Measurements from ENCODE around the gene AP2A2.

AP2A2 gene

GRCh38 chr11:908273-908672 is 17.4 kb upstream of the AP2A2 start:
- no peak overlapping the region for H3K4me3 ChIP-seq (replicated peaks; ENCODE audit: low read depth, low read length)
- no peak for TF ChIP-seq CTCF (IDR thresholded peaks at IDR 0.05; ENCODE audit: low read length, missing control alignments)
- DNase-seq (ENCODE audit: low read depth): no peak

- no peak for DNase-seq (ENCODE audit: low read depth)
- H3K4me3 ChIP-seq (replicated peaks; ENCODE audit: low read depth, low read length): no peak overlapping the region
- TF ChIP-seq CTCF (IDR thresholded peaks at IDR 0.05; ENCODE audit: low read length, missing control alignments): no peak
Observed at GRCh38 chr11:909406-909805, 16.3 kb upstream of the AP2A2 start.

- no peak for DNase-seq (ENCODE audit: low read depth)
- TF ChIP-seq CTCF (IDR thresholded peaks at IDR 0.05; ENCODE audit: low read length, missing control alignments): no peak
- peak overlapping the region; percentile 76 for H3K4me3 ChIP-seq (replicated peaks; ENCODE audit: low read depth, low read length)
Observed at GRCh38 chr11:910044-910588, 15.6 kb upstream of the AP2A2 start.

GRCh38 chr11:910589-911030 is 15.1 kb upstream of the AP2A2 start, which contains the start of gene CHID1:
Gene CHID1, minus strand, starts transcription at chr11:910810. Its CDS starts 5,994 bp downstream, at chr11:904816.
- no peak for TF ChIP-seq CTCF (IDR thresholded peaks at IDR 0.05; ENCODE audit: low read length, missing control alignments)
- peak within 1 kb of the TSS; percentile 76 for H3K4me3 ChIP-seq (replicated peaks; ENCODE audit: low read depth, low read length)
- DNase-seq (ENCODE audit: low read depth): peak; percentile 75

GRCh38 chr11:911031-911889 is 14.4 kb upstream of the AP2A2 start:
- peak; percentile 47 for DNase-seq (ENCODE audit: low read depth)
- H3K4me3 ChIP-seq (replicated peaks; ENCODE audit: low read depth, low read length): peak overlapping the region; percentile 76
- TF ChIP-seq CTCF (IDR thresholded peaks at IDR 0.05; ENCODE audit: low read length, missing control alignments): no peak

GRCh38 chr11:911890-912219 is 13.8 kb upstream of the AP2A2 start:
- no peak for DNase-seq (ENCODE audit: low read depth)
- H3K4me3 ChIP-seq (replicated peaks; ENCODE audit: low read depth, low read length): no peak overlapping the region

More at GRCh38 chr11:911890-912219, 13.8 kb upstream of the AP2A2 start:
- no peak for TF ChIP-seq CTCF (IDR thresholded peaks at IDR 0.05; ENCODE audit: low read length, missing control alignments)

Data from fibroblast of pulmonary artery (primary cell).